Measurements from ENCODE around the gene KRT2.

KRT2 gene

DNA sequence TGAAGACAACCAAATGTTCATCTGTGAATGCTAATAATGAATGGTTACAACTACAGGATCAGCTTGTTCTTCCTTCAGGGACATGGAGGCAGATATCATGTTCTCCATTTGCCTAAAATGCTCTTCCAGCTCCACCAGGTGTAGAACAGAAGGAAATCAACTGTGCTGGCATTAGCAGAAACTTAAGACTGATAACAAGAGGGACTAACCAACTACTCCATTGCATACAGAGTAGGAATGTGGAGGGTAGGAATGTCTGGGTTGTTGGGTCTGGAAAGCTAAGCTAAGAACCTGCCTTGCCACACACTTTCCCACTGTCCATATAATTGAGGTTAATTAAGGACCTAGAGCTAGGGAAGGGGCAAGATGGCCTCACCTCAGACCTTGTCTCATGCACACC is 11.4 kb upstream of the KRT2 start:
- no peak for DNase-seq (ENCODE audit: low spot score)

DNA sequence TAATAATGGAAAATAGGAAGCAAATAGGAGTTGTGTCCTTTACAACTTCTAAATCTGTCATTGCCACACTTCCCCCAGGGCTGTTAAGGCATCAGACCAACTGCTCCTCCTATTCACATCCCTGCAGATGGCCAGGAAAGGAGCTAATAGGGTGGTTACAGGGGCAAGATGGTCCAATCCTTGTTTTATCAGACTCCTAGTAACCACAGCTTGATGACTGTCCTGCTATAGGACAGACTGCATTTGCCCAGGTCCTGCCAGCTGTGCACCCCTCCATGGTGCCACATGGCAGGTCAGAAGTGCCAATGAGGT is 10.9 kb upstream of the KRT2 start:
- DNase-seq (ENCODE audit: low spot score) = no peak

DNA sequence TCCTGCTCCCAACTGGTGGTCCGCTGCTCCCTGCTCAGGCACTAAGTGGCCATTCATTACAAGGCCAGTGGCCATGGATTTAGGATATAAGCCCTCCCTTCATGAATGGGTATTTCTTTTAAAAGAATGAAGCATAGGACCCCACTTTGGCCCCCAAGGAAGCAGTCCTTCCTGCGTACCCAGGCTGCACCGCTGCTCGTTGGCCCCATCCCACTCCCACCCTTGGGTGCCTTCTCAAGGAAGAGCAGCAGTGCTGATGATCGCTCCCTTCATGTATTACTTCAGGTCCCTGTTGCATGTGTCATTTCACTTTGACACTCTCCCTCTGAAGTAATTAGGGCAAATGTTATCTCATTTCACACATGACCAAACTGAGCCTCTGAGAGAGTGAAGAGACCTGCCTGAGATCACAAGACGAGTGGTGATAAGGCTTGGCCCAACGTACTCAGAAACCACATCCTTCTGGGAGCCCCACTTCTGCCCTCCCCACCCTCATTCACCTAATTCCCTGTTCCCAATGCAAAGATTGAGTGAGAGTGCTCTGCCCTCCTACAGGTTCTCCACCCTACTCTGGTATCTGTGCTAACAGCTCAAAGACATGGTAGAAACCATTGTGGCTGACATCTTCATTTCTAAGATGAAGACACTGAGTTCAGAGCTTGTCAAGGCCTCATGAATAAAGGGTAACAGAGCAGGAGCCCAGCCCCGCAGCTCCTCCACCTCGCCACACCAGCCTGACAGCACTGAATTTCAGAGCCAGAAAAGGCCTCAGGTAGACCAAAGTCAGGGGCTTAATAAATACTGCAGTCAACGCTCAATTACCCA is 10.3 kb upstream of the KRT2 start:
- no peak for DNase-seq (ENCODE audit: low spot score)

DNA sequence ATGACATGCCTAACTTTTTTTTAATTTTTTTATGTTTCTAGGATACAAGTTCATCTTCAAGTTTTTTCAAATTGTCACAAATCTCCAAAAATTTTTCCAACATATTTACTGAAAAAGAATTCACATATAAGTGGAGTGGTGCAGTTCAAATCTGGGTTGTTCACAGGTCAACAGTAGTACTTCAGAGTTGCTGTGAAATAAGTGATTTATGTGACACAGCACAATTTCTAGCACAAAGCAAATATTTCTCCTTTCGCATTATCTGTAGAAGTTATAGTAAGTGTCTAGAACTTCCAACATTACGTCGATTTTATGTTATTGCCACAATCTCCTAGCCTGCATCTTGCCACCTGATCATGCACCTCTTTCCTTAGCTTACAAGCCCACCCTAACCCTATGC is 9.7 kb upstream of the KRT2 start:
- DNase-seq (ENCODE audit: low spot score) = no peak

DNA sequence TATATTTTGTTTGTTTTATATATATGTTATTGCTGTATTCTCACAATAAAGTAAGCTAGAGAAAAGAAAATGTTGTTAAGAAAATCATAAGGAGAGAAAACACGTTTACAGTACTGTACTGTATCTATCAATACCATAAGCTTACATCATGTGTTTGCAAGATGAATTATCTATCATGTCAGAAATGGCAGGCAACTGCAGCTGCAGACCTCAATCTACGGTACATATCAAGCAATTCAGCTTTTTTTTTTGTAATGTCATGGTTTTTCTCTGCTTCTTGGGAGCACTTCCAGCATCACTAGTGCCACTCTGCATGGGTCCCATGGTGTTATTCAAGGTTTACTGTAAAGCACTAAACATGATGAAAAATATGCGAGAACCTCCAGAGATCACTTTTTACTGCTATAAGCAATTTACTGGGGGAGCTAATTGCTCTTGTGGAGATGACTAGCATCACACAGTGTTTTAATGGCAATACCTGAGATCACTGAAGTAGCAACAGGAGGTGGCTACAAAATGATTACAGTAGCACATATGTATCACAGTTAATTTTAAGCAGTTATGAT is 9.0 kb upstream of the KRT2 start:
- DNase-seq (ENCODE audit: low spot score) = no peak

DNA sequence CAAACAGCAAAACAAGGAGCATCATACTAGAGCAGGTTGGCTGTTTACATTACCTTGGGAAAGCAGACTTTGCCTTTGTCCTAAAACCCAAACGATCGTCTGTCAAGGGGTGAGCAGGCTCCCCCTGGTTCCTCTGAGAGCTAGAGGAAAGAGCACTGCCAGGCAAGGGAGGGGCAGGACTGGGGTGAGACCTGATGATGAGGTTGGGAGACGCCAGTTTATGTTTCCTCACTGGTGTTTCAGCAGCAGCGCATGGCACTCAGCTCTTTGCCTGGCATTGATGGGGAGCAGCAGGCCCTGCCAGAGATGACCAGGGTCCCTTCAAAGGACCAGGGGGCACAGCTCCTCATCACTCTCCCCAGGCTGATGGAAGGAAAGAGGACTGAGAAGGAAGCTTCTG is 7.9 kb upstream of the KRT2 start:
- no peak for DNase-seq (ENCODE audit: low spot score)

DNA sequence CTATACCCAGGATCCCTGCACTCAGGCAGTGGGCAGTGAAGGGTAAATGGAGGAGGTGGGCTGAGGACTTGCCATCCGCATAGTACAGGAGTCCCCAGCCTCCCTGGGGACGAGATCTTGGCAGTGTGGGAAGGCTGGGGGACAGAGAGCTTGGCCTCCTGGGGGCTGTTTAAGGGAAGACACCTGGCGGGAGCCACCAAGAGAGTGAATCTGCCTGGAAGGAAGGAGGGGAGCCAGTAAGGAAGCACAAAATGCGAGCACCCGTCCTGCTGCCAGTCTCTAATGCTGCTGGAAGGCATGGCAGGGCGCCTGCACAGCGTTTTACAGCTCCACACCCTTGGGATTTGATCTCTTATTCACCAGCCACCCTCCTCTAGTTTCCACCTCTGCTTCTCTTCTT is 7.4 kb upstream of the KRT2 start:
- DNase-seq (ENCODE audit: low spot score) = no peak

DNA sequence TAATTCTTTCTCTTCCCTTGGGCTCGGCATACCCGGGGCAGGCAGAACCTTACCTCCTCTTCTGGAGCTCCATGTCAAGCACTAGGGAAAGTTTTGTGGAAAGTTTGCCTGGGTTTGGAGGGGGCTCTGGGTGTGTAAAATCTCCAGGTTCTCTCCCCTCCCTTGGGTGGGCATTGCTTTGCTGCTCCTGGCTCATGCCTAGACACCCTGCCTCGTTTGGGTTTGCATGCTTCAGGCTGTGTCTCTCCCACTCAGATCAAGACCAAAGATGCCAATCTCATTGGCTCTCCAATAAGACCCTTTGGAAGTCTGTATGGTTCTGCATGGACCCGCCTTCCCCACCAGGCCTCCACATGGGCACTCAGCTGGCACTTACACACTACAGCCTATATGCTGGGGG is 6.2 kb upstream of the KRT2 start:
- no peak for DNase-seq (ENCODE audit: low spot score)

DNA sequence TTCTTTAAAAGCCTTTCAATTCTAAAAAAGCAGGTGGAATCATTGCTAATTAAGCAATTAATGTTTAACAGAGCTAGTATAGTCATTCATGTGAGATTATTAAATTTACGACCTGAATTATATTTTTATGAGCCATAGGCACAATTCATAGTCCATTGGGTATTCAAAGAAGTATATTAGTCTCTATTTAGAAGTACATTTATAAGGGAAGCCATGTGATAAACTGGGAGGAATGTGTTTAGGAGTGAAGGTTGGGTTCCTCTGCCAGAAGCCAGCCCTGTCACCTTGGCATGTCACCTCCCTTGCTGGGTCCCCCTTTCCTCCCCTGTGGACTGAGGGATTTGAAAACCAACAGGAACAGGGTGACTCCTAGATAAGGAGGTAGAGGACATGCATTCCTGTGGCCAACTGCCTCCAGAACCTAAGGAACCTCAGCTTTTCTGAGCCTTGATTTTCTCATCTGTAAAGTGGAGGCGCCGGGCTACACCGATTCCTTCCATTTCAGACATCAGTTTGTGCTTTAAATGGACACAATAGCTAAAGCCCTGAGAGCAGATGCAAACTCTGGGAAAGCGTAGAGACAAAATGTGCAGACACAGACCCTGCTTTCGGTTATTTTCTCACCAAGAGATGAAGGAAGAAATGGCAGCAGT is 5.4 kb upstream of the KRT2 start:
- DNase-seq (ENCODE audit: low spot score) = no peak

DNA sequence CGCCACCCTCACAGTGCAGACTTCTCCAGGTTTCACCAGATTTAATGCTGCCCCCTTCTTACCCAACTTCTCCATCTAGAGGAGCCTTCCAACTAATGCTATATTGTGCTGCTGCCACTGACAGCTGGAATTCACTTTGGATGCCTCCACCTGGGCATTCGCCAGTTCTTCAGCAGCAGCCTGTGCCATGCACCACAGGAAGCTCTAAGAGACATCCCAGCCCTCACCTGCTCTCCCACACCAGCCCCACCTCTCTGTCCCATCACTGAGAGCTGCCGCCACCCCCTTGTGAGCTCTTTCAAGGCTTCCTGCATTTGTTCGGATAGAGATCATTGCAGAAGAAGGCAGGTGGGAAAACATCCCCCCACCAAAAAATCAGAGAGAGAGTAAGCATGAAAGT is 4.6 kb upstream of the KRT2 start:
- DNase-seq (ENCODE audit: low spot score) = no peak

DNA sequence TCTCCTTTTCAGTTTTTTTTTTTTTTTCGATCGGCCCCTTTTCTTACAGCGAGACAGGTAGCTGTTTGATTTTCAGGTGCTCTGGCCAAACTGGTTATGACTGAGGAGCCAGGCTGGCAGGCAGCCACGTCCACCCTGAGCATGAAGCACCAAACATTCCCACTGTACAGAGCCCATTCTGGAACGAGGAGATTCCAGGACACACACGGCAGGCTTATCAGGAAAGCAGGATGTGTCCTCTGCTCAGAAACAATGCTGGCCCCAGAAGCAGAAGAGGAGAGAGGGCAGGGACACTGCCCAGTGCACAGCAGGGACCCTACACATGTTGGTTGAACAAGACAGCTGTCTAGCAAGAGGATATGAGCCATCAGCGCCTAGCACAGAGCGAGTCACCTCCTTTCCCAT is 3.7 kb upstream of the KRT2 start:
- DNase-seq (ENCODE audit: low spot score) = no peak

DNA sequence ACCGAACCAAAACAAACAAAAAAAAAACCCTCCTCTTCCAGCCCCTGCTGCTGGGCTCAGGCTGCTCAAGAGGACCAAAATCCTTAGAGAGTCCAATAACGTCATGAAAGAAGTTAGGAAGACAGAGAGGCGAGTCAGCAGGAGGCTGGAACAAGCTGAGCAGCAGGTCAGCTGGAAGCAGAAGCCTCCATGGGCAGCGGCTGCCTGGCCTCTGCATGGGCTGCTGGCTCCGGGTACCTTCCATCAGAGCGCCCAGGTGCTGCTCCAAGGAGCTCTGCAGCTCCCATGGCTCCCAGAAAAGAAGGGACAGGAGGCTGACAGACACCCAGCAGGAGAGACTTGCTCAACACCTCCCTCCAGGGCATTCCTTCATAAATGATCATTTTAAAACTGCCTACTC is 3.2 kb upstream of the KRT2 start:
- DNase-seq (ENCODE audit: low spot score) = no peak

DNA sequence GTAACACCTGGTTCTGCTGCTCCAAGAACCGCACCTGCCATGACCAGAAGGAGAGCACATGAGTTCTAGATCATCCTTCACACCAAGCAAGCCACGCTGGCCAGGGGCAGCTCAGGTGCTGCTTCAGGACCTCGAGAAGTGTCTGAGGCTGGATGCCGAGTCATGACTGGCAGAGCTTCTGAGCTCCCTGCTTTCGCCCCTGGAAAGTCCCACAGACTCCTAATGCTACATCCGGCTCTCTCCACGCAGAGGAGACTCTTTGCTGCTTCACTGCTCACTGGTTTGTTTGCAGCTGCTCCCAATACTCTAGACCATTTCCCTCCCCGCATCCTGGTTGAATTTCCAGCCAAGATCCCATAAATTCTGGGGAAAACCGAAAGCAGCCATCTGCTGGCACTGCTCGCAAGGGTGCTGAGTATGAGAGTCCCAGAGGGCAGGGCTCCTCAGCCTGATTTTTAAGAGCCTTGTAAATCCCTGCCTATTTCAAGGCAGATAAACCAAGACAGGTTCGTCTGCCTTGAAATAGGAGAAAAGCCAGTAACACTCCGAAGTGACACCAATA is 1.4 kb downstream of the KRT2 start:
- no peak for DNase-seq (ENCODE audit: low spot score)

DNA sequence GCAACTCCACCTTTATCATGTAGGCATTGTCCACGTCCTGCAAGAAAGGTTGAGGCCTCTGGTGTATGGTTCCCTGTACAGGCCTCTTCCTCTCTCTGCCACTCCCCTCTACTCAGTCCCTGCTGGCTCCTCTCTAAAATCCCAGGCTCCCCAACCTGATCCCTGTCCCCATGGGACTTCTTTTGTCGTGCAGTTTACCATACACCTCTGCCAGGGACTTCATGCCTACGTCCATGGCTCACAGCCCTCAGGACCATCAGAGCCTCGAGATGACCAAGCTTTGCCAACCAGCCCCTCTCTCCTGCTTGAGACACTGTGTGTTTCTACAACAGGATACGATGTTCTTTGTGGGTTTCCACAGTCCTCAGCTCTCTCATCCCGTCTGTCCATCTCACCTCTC is 2.9 kb downstream of the KRT2 start:
- no peak for DNase-seq (ENCODE audit: low spot score)

DNA sequence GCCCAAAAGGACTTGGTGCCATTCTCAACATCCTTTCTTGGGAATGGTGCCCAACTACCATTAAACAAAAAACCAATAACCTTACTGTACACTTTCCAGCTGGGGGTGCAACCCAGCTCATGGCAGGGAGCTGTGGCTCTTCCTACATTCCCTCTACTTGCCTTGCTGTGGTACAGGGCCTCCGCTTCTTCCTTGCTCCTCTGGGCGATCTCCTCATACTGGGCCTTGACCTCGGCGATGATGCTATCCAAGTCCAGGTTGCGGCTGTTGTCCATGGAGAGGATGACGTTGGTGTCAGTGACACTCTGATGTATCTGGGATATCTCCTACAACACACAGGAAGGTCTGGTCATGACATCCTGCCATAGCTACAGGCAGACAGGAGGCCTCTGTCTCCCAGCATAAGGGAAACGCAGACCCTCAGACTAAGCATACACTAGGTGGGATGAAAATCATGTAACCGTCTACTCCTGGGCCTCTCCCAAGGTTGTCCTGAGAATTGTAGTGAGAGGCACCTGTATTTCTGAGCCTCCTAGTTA is 3.9 kb downstream of the KRT2 start:
- no peak for DNase-seq (ENCODE audit: low spot score)

DNA sequence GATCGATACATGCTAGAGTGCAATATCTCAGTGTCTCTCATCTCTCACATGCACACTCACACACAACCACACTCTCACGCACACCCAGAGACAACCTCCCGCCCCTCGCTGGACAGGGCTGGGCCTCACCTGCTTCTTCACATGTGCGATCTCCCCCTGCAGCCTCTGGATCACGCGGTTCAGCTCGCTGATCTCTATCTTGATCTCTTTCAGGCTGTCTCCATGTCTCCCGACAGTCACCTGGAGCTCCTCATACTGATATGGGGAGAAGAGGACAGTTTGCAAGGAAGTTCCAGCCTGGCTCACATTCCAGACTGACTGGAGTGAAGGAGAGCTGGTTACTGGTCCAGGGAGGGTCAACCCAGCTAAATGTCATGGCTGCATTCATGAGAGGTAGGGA is 4.4 kb downstream of the KRT2 start:
- DNase-seq (ENCODE audit: low spot score) = no peak

DNA sequence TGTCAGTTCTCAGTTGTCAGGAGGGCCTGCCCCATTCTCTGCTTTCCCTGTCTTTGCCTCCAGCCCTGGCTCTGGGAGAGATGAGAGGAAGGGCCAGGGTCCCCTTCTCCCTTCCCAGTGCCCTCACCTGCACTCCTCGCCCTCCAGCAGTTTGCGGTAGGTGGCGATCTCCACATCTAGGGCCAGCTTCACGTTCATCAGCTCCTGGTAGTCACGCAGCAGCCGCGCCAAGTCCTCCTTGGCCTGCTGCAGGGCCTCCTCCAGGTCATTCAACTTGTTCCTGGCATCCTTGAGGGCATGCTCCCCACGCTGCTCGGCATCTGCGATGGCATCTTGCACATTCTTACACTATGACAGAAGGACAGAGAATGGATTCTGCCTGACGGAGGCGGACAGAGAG is 5.4 kb downstream of the KRT2 start:
- DNase-seq (ENCODE audit: low spot score) = no peak

DNA sequence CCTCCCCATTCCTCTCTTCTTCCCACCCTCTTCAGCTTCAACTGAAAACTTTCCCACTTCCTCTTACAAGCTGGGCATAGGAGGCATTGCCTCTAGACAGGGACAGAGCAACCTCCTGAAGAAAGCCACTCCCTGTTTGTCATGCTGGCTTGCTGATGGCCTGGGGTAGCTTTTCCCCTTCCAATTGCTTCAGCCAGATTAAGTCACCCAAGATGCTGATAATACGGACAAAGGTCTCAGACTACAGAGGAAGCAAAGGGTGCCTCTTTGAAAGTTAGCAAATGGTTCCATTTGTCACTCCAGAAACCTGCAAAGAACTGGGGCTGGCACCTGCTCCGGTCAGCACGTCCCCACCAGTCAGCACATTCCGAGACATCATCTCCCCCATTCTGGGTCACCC is 6.0 kb downstream of the KRT2 start:
- no peak for DNase-seq (ENCODE audit: low spot score)

DNA sequence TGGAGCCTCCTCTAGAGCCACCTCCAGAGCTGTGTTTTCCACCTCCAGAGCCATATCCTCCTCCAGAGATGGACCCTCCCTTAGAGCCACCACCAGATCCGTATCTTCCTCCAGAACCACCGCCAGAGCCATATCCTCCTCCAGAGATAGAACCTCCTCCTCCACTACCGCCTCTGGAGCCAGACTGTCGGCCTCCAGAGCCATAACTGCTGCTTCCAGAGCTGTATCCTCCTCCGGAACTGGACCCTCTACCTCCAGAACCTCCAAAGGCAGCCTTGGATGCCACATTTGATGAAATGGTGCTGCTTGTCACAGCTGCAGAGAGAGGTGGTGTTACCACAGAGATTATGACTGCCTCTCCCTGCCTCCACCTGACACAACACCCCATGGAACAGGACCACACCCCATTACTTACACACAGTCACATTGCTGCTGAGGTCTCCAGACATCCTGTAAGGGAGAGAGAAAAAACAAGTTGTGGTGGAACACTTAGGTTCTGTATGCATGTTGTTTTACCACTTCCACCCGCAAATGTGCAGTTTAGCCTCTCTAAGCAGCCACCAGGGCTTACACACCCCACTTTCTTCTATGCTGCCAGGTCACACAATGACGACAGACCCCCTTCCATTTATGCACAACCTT is 6.8 kb downstream of the KRT2 start:
- no peak for DNase-seq (ENCODE audit: low spot score)

DNA sequence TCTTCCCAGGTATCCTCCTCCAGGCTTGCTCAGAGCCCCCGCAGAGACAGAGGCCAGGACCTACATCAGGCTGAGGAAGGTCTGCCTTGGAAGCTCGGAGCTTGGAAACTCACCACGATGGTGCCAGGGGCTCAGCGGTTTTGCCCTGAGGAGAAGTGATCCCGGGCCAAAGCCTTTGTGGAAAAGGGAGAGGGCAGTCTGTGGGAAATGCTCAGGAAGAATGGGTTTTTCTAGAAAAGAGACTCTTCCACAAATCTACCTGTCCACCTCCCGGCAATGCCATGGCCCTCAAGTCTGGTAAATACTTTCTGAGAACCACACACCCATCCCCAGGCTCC is 8.0 kb downstream of the KRT2 start:
- no peak for DNase-seq (ENCODE audit: low spot score)

DNA sequence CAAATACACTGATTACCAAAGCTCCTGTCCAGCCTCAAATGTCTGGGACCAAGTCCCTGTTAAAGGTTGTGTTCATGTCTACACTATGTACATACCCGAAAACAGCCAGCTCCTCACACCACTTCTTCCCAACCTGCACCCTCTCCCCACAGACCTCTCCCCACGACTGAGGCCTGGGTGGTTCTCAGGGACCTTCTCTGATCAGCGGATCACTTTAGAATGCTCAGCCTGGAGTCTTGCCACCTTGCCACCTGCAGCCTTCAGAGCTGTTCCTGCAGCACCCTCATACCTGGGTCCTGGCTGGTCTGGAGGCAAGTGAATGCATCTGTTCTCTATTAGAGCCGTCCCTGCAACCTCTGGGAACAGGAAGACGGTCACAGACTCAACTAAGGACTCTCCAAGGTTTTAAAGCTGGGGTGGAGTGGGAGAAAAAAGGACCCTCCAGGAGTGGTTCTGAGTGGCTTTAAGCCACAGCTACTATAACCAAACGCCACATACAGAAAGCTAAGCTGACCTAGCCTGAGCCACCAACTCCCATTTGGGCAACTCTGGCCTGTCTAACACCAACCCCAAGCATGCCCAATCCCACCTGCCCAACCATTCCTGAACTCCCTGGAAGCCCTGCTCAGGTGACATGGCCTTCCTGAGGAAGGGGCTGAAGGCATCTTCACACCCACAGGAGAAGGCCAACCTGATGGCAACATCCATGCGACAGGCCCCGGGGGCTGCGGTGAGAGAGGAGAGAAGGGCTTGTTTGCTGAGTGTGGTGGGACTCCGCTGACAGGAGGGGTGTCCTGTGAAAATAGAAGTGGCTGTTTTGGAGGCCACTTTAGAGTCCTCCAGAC is 8.6 kb downstream of the KRT2 start:
- DNase-seq (ENCODE audit: low spot score) = no peak

DNA sequence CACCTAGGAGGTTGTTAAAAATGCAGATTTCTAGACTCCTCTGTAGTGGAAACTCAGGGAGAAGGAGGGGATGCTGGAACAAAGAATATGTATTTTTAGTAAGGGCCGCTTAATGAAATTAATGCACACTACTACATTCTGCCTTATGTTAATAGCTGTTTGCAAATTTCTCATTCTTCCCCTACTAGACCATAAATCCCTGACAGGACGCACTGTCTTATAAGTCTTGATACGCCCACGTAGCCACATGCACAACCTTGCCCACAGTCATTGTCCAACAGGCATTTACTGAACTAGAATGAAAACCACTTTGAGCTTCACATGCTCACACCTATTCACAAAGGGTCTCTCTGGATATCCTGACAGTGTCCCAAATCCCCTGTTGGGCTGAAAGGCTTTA is 10.5 kb downstream of the KRT2 start:
- DNase-seq (ENCODE audit: low spot score) = no peak

All from COLO829 (cell line).